MCF 10A (cell line): ENCODE measurements around the gene GADD45A. TPM values are rescaled to one million over a fixed set of nuclear protein-coding genes. Genes with fewer than 3 reads are reported as not detected.

ENCODE experiments used
- BruUV-seq: library from RNA; stranded (reverse); fragments of 400-500 nt; replicated peaks from 2 replicates; lab custom pipeline; 2021; lab: Mats Ljungman, UMichigan
- CTCF ChIA-PET: fragments of 300-600 bp; sonication (Branson Sonifier 250); formaldehyde crosslinking; extraction: SDS; loops from one replicate; lab custom pipeline; 2021; ENCODE audit warnings: antibody characterized with exemption, inconsistent platforms; lab: Yijun Ruan, JAX
- POLR2A ChIA-PET: fragments of 300-600, 350-650 bp; sonication (Branson Sonifier 250); formaldehyde crosslinking; extraction: SDS; loops from one replicate; lab custom pipeline; 2020; ENCODE audit warnings: antibody characterized with exemption, inconsistent platforms; lab: Yijun Ruan, JAX
- DNase-seq: peaks from one replicate; pipeline ENCODE4 v3.0.0-alpha.2; 2018; ENCODE audit not compliant: unreplicated experiment
- H3K27ac Mint-ChIP-seq: one replicate; pipeline ENCODE4 v1.8.0; 2022; ENCODE audit warnings: mild to moderate bottlenecking, low read depth, mixed read lengths; ENCODE audit not compliant: unreplicated experiment
- H3K27me3 Mint-ChIP-seq: one replicate; pipeline ENCODE4 v1.8.0; 2022; ENCODE audit warnings: mixed read lengths; ENCODE audit not compliant: insufficient read depth, unreplicated experiment
- H3K36me3 Mint-ChIP-seq: one replicate; pipeline ENCODE4 v1.8.0; 2022; ENCODE audit warnings: mild to moderate bottlenecking, moderate library complexity, mixed read lengths; ENCODE audit not compliant: insufficient read depth, unreplicated experiment
- H3K4me1 Mint-ChIP-seq: one replicate; pipeline ENCODE4 v1.8.0; 2022; ENCODE audit warnings: mixed read lengths; ENCODE audit not compliant: insufficient read depth, unreplicated experiment
- H3K4me3 Mint-ChIP-seq: one replicate; pipeline ENCODE4 v1.8.0; 2022; ENCODE audit warnings: mild to moderate bottlenecking, moderate library complexity, mixed read lengths; ENCODE audit not compliant: unreplicated experiment
- H3K9me3 Mint-ChIP-seq: one replicate; pipeline ENCODE4 v1.8.0; 2022; ENCODE audit warnings: mixed read lengths; ENCODE audit not compliant: unreplicated experiment
- intact Hi-C: fragments of 100-400 bp; cut with micrococcal nuclease; formaldehyde crosslinking; loops from 2 replicates; pipeline ENCODE4 v1.14.1; 2022
- total RNA-seq: library from RNA; stranded (reverse); gene quantifications from 2 replicates; pipeline ENCODE4 v1.2.3, GENCODE V29; 2022
- TF ChIP-seq, protein P1 (sequence below): fragments of 200-600 bp; IDR thresholded peaks from one replicate; pipeline ENCODE4 v1.8.0; 2022; ENCODE audit warnings: antibody characterized with exemption, mild to moderate bottlenecking; ENCODE audit not compliant: unreplicated experiment

The GADD45A gene
- total RNA-seq, 1 experiment from 2014 or later: 225 TPM

DNA sequence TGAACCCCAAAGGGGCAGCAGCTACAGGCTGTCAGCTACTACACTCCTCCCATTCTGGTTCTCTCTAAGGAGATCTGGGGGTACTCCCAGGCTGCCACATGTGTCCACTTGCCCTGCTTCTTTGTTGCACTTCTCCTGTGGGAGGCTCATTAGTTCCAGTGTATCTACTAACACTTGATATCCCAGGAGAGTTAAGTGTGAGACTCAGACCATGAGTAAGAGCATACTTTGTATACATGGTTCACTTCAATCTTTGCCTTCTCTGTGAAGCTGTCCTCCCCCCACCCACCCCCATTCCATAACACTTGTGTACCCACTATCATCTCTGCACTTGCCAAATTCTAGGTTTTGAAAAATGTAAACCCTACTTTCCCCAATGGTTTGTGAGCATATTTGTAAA lies 34.9 kb upstream of the GADD45A start:
- no peak overlapping the region for H3K27ac Mint-ChIP-seq
- no peaks in the 10 kb centered on the region for H3K9me3 Mint-ChIP-seq
- ChIA-PET CTCF (no interaction called here), POLR2A (interaction anchor here (0.9 to 1.2 kb wide), 2 partner anchors 10 to 105 kb away, joined by 3 to 4 read pairs; no protein-coding TSS in a partner anchor)
- intact Hi-C loops: no loop called here
- H3K4me1 Mint-ChIP-seq: peaks cover 8% of the 10 kb centered on the region
- no TSS peak for BruUV-seq
- DNase-seq: no peak
- H3K36me3 Mint-ChIP-seq: no peaks in the 10 kb centered on the region
- TF ChIP-seq, protein P1, sequence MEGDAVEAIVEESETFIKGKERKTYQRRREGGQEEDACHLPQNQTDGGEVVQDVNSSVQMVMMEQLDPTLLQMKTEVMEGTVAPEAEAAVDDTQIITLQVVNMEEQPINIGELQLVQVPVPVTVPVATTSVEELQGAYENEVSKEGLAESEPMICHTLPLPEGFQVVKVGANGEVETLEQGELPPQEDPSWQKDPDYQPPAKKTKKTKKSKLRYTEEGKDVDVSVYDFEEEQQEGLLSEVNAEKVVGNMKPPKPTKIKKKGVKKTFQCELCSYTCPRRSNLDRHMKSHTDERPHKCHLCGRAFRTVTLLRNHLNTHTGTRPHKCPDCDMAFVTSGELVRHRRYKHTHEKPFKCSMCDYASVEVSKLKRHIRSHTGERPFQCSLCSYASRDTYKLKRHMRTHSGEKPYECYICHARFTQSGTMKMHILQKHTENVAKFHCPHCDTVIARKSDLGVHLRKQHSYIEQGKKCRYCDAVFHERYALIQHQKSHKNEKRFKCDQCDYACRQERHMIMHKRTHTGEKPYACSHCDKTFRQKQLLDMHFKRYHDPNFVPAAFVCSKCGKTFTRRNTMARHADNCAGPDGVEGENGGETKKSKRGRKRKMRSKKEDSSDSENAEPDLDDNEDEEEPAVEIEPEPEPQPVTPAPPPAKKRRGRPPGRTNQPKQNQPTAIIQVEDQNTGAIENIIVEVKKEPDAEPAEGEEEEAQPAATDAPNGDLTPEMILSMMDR: no peak
- H3K27me3 Mint-ChIP-seq: no peaks in the 10 kb centered on the region
- H3K4me3 Mint-ChIP-seq: no peak overlapping the region

DNA sequence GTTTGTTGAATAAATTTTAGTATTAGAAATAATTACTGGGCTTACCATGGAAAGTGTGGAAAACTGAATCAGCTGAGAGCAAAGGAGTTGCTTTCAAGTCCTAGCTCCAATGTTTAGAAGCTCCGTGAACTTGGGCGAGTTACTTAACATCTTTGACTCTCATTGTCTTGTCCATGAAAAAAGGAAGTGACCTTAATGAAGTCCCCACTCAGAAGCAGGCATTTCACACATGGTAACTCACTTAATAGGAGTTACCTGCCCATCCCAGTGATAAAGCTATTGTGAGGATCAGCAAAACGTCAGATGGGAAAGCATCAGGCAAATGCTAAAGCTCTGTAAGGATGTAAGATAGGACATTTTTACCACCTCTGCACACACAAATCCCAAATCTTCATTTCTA lies 34.0 kb upstream of the GADD45A start:
- H3K36me3 Mint-ChIP-seq: no peaks in the 10 kb centered on the region
- H3K4me1 Mint-ChIP-seq: peaks cover 8% of the 10 kb centered on the region
- TF ChIP-seq, protein P1: no peak
- H3K9me3 Mint-ChIP-seq: no peaks in the 10 kb centered on the region
- ChIA-PET CTCF (interaction anchor here (0.8 kb wide), 1 partner anchor 89 kb away, joined by 4 read pairs; no protein-coding TSS in a partner anchor), POLR2A (interaction anchor here (1.3 kb wide), 1 partner anchor 34 kb away, joined by 3 read pairs; the partner anchor contains the start of gene GADD45A)
- no peaks in the 10 kb centered on the region for H3K27me3 Mint-ChIP-seq
- H3K27ac Mint-ChIP-seq: no peak overlapping the region
- H3K4me3 Mint-ChIP-seq: no peak overlapping the region
- intact Hi-C loops: no loop called here
- DNase-seq: no peak
- BruUV-seq: no TSS peak

DNA sequence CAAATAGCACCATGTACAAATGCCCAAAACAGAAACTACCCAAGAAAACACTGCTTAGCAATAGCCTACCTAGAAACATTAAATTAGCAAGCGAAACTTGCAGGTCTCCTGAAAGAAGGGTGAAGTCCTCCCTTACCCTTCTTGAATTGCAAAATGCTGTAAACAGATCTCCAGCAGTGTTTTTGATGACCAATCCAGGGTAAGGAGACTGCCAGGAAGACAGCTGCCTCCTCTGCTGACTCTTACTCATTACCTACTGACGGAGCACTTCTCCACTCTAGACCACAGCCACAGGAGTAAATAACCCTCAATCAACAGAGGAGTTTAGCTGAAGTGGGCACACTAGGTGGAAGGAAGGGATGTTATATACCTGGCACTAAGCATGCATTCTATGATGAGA lies 32.2 kb upstream of the GADD45A start:
- POLR2A ChIA-PET: interaction anchor here (0.9 to 1.6 kb wide), 4 partner anchors 25 to 99 kb away, joined by 3 to 14 read pairs (median 4); partner anchors contain the start of gene GADD45A
- peak; percentile 83 for DNase-seq
- intact Hi-C loops: no loop called here

DNA sequence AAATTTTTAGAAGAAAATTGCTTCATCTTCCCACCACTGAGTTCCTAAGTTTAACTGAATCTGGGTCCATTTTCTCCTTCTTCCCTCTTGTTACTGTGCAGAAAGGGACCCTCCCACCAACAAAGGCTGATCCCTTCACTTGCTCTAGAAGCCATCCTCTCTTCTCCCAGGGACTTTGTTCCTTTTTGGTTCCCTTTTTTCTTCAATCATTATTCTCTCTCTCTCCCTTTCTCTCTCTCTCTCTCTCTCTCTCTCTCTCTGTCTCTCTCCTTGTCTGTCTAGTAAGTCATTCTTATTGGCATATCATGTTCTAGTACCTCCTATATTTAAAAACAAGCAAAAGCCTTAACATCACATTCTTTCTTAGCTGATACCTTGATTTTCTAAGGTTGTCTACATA lies 31.7 kb upstream of the GADD45A start:
- no peaks in the 10 kb centered on the region for H3K36me3 Mint-ChIP-seq
- H3K27me3 Mint-ChIP-seq: no peaks in the 10 kb centered on the region
- intact Hi-C loops: no loop called here
- H3K4me1 Mint-ChIP-seq: peaks cover 8% of the 10 kb centered on the region
- BruUV-seq: no TSS peak
- ChIA-PET CTCF (interaction anchor here (0.6 to 1.2 kb wide), 2 partner anchors 107 to 525 kb away, joined by 3 read pairs; no protein-coding TSS in a partner anchor), POLR2A (interaction anchor here (0.6 to 1.6 kb wide), 6 partner anchors 25 to 576 kb away, joined by 3 to 14 read pairs (median 3); partner anchors contain the start of gene GADD45A)
- no peak overlapping the region for H3K4me3 Mint-ChIP-seq
- peak overlapping the region; percentile 24 for H3K27ac Mint-ChIP-seq
- no peak for DNase-seq
- H3K9me3 Mint-ChIP-seq: no peaks in the 10 kb centered on the region
- TF ChIP-seq, protein P1: no peak

More for the DNA sequence above, 32.2 kb upstream of the GADD45A start:
- no peaks in the 10 kb centered on the region for H3K36me3 Mint-ChIP-seq
- H3K4me3 Mint-ChIP-seq: no peak overlapping the region
- no TSS peak for BruUV-seq
- no peaks in the 10 kb centered on the region for H3K27me3 Mint-ChIP-seq
- TF ChIP-seq, protein P1: no peak
- CTCF ChIA-PET: interaction anchor here (0.6 to 1.2 kb wide), 2 partner anchors 92 to 108 kb away, joined by 3 to 5 read pairs; no protein-coding TSS in a partner anchor
- H3K4me1 Mint-ChIP-seq: peaks cover 8% of the 10 kb centered on the region
- H3K27ac Mint-ChIP-seq: peak overlapping the region; percentile 24
- no peaks in the 10 kb centered on the region for H3K9me3 Mint-ChIP-seq
